Ascending aorta (tissue), 2 donors: ENCODE results near the gene TWIST2. TPM values are rescaled to one million over a fixed set of nuclear protein-coding genes. Genes with fewer than 3 reads are reported as not detected.

Source experiments
- DNase-seq, 2 donors: peaks; one replicate each; pipeline ENCODE4 v3.0.0-alpha.2; 2019; ENCODE audit warnings: low spot score in 2 of 2
- H3K27ac ChIP-seq, 2 donors: fragments of 200-600 bp; sonication (generic); one replicate each; pipeline ENCODE4 v1.5.1; 2016 to 2017; ENCODE audit warnings: mild to moderate bottlenecking in 1 of 2
- H3K27me3 ChIP-seq: fragments of 200-600 bp; sonication (generic); one replicate; pipeline ENCODE4 v1.5.1; 2017
- H3K36me3 ChIP-seq, 2 donors: fragments of 200-600 bp; sonication (generic); one replicate each; pipeline ENCODE4 v1.5.1; 2016
- H3K4me1 ChIP-seq, 2 donors: fragments of 200-600 bp; sonication (generic); one replicate each; pipeline ENCODE4 v1.5.1; 2016 to 2017; ENCODE audit warnings: mild to moderate bottlenecking in 1 of 2
- H3K4me3 ChIP-seq, 2 donors: fragments of 200-600 bp; sonication (generic); one replicate each; pipeline ENCODE4 v1.5.1; 2016 to 2017; ENCODE audit warnings: mild to moderate bottlenecking in 1 of 2
- H3K9me3 ChIP-seq, 2 donors: fragments of 200-600 bp; sonication (generic); one replicate each; pipeline ENCODE4 v1.5.1; 2016
- intact Hi-C: fragments of 100-400 bp; cut with DNase I; formaldehyde crosslinking; loops from one replicate; pipeline ENCODE4 v1.15.1; 2023
- total RNA-seq: library from RNA; depleted of rRNA; stranded (reverse); fragments of >200 nt; gene quantifications from one replicate; pipeline ENCODE4 v1.1.0, GENCODE V29; 2016
- TF ChIP-seq, protein P1 (sequence below), 3 experiments: fragments of 200-600 bp in 2 of 3; fragments of 450-650 bp in 1 of 3; sonication (generic) in 2 of 3; IDR thresholded peaks; one replicate each; pipeline ENCODE4 v1.5.1; 2016 to 2019; ENCODE audit warnings: antibody characterized with exemption in 3 of 3, mild to moderate bottlenecking in 1 of 3, moderate library complexity in 1 of 3

Gene TWIST2
- total RNA-seq, 1 donor from 2014 or later, result 108 TPM

- H3K27me3 ChIP-seq, result no peaks in the 10 kb centered on the region
- H3K9me3 ChIP-seq, result peaks cover 0 to 18% of the 10 kb centered on the region in 2 donors
- no peaks in the 10 kb centered on the region for H3K36me3 ChIP-seq
- intact Hi-C loops, result no loop called here
- H3K27ac ChIP-seq, result no peak overlapping the region
- H3K4me1 ChIP-seq, result no peaks in the 10 kb centered on the region
- no peak overlapping the region for H3K4me3 ChIP-seq
- TF ChIP-seq, protein P1, sequence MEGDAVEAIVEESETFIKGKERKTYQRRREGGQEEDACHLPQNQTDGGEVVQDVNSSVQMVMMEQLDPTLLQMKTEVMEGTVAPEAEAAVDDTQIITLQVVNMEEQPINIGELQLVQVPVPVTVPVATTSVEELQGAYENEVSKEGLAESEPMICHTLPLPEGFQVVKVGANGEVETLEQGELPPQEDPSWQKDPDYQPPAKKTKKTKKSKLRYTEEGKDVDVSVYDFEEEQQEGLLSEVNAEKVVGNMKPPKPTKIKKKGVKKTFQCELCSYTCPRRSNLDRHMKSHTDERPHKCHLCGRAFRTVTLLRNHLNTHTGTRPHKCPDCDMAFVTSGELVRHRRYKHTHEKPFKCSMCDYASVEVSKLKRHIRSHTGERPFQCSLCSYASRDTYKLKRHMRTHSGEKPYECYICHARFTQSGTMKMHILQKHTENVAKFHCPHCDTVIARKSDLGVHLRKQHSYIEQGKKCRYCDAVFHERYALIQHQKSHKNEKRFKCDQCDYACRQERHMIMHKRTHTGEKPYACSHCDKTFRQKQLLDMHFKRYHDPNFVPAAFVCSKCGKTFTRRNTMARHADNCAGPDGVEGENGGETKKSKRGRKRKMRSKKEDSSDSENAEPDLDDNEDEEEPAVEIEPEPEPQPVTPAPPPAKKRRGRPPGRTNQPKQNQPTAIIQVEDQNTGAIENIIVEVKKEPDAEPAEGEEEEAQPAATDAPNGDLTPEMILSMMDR (IDR thresholded peaks at IDR 0.05), result no peak
- DNase-seq, result no peak
Observed at GRCh38 chr2:238821944-238822670, 25.8 kb upstream of the TWIST2 start.

GRCh38 chr2:238822955-238823354 lies 24.9 kb upstream of the TWIST2 start:
- no peaks in the 10 kb centered on the region for H3K4me1 ChIP-seq
- intact Hi-C loops, result no loop called here
- no peaks in the 10 kb centered on the region for H3K36me3 ChIP-seq
- no peaks in the 10 kb centered on the region for H3K27me3 ChIP-seq
- peaks cover 0 to 18% of the 10 kb centered on the region in 2 donors for H3K9me3 ChIP-seq
- H3K27ac ChIP-seq, result no peak overlapping the region
- TF ChIP-seq, protein P1 (IDR thresholded peaks at IDR 0.05), result no peak
- H3K4me3 ChIP-seq, result no peak overlapping the region
- DNase-seq, result no peak

- Histone ChIP-seq H3K4me3 (no peak overlapping the region), H3K27me3 (no peaks in the 10 kb centered on the region), H3K27ac (no peak overlapping the region), H3K4me1 (no peaks in the 10 kb centered on the region), H3K36me3 (no peaks in the 10 kb centered on the region), H3K9me3 (no peaks in the 10 kb centered on the region)
- intact Hi-C loops, result no loop called here
- DNase-seq, result no peak
- TF ChIP-seq, protein P1 (IDR thresholded peaks at IDR 0.05), result no peak
Observed at GRCh38 chr2:238831177-238831576, 16.7 kb upstream of the TWIST2 start.

- intact Hi-C loops, result no loop called here
- no peaks in the 10 kb centered on the region for H3K36me3 ChIP-seq
- DNase-seq, result no peak
Observed at GRCh38 chr2:238834982-238835381, 12.9 kb upstream of the TWIST2 start.

GRCh38 chr2:238835726-238836301 lies 12.1 kb upstream of the TWIST2 start:
- intact Hi-C loops, result no loop called here
- TF ChIP-seq, protein P1 (IDR thresholded peaks at IDR 0.05), result no peak
- no peak for DNase-seq
- Histone ChIP-seq H3K4me1 (no peaks in the 10 kb centered on the region), H3K27ac (no peak overlapping the region), H3K4me3 (no peak overlapping the region), H3K27me3 (no peaks in the 10 kb centered on the region), H3K36me3 (no peaks in the 10 kb centered on the region), H3K9me3 (no peaks in the 10 kb centered on the region)

More at GRCh38 chr2:238834982-238835381, 12.9 kb upstream of the TWIST2 start:
- H3K4me1 ChIP-seq, result no peaks in the 10 kb centered on the region
- TF ChIP-seq, protein P1 (IDR thresholded peaks at IDR 0.05), result no peak
- H3K9me3 ChIP-seq, result no peaks in the 10 kb centered on the region
- H3K27me3 ChIP-seq, result no peaks in the 10 kb centered on the region
- H3K27ac ChIP-seq, result no peak overlapping the region
- H3K4me3 ChIP-seq, result no peak overlapping the region
